SK-N-SH (cell line): Measurements from ENCODE around the gene CD33. TPM values are rescaled to one million over a fixed set of nuclear protein-coding genes. Genes with fewer than 3 reads are reported as not detected.

Experiments used
- CTCF ChIA-PET: fragments of 300-600, 350-600 bp; formaldehyde crosslinking; extraction: SDS; loops from one replicate; lab custom pipeline; 2021; lab: Yijun Ruan, JAX
- POLR2A ChIA-PET: fragments of 350-600 bp; sonication (Branson Sonifier 250); formaldehyde crosslinking; extraction: SDS; loops from one replicate; lab custom pipeline; 2020; ENCODE audit warnings: antibody characterized with exemption, inconsistent platforms; lab: Yijun Ruan, JAX
- DNase-seq: peaks from one replicate; pipeline ENCODE4 v3.0.0; 2012
- H2AFZ ChIP-seq: fragments of 200-600 bp; sonication (generic); 2 replicates; pipeline ENCODE4 v1.8.1; 2016; ENCODE audit warnings: antibody characterized with exemption, mild to moderate bottlenecking, low read depth
- H3F3A ChIP-seq: fragments of 200-600 bp; sonication (generic); replicated peaks from 2 replicates; pipeline ENCODE3; 2016; ENCODE audit warnings: antibody characterized with exemption, mild to moderate bottlenecking; ENCODE audit not compliant: insufficient read depth
- H3K27ac ChIP-seq, 2 experiments: fragments of 200-500 bp in 1 of 2; fragments of 200-600 bp in 1 of 2; sonication (Bioruptor generic) in 1 of 2; sonication (generic), shearing (Covaris generic) in 1 of 2; 2 replicates each; pipeline versions ENCODE4 v1.5.1 to v1.6.1; 2014 to 2016; ENCODE audit warnings: low read depth in 2 of 2, inconsistent platforms in 1 of 2, low read length in 1 of 2, mild to moderate bottlenecking in 1 of 2, mixed read lengths in 1 of 2
- H3K27me3 ChIP-seq: fragments of 200-600 bp; sonication (generic), shearing (Covaris generic); 2 replicates; pipeline ENCODE4 v1.6.1; 2016; ENCODE audit warnings: mixed run types; ENCODE audit not compliant: insufficient read depth
- H3K36me3 ChIP-seq, 2 experiments: fragments of 200-500 bp in 1 of 2; fragments of 200-600 bp in 1 of 2; sonication (Bioruptor generic) in 1 of 2; sonication (generic) in 1 of 2; replicated peaks in 1 of 2; 2 replicates each; pipeline versions ENCODE3 to v1.5.1; 2014 to 2016; ENCODE audit warnings: low read length in 1 of 2, mild to moderate bottlenecking in 1 of 2; ENCODE audit not compliant: insufficient read depth in 2 of 2, control insufficient read depth in 1 of 2
- H3K4me1 ChIP-seq, 2 experiments: fragments of 200-500 bp in 1 of 2; fragments of 200-600 bp in 1 of 2; sonication (Bioruptor generic) in 1 of 2; sonication (generic), shearing (Covaris generic) in 1 of 2; 2 replicates each; pipeline versions ENCODE4 v1.5.1 to v1.6.1; 2014 to 2016; ENCODE audit warnings: low read depth in 1 of 2, low read length in 1 of 2, mixed run types in 1 of 2; ENCODE audit not compliant: insufficient read depth in 2 of 2, control insufficient read depth in 1 of 2
- H3K4me2 ChIP-seq: fragments of 200-600 bp; sonication (generic), shearing (Covaris generic); 2 replicates; pipeline ENCODE4 v1.6.1; 2017; ENCODE audit warnings: mixed run types
- H3K4me3 ChIP-seq, 2 experiments: fragments of 200-500 bp in 1 of 2; fragments of 200-600 bp in 1 of 2; sonication (Bioruptor generic) in 1 of 2; sonication (generic), shearing (Covaris generic) in 1 of 2; 2 replicates each; pipeline versions ENCODE4 v1.5.1 to v1.8.1; 2014 to 2016; ENCODE audit warnings: low read depth in 2 of 2, inconsistent platforms in 1 of 2, low read length in 1 of 2, mild to moderate bottlenecking in 1 of 2, mixed read lengths in 1 of 2, moderate library complexity in 1 of 2
- H3K79me2 ChIP-seq: fragments of 200-600 bp; sonication (generic); 2 replicates; pipeline ENCODE4 v1.8.1; 2017; ENCODE audit warnings: mild to moderate bottlenecking; ENCODE audit not compliant: insufficient read depth
- H3K9ac ChIP-seq: fragments of 200-600 bp; sonication (generic); 2 replicates; pipeline ENCODE4 v1.6.1; 2017; ENCODE audit warnings: mixed run types
- H3K9me2 ChIP-seq: fragments of 200-600 bp; sonication (generic); 2 replicates; pipeline ENCODE4 v1.6.1; 2017; ENCODE audit warnings: mixed run types
- H3K9me3 ChIP-seq: fragments of 200-600 bp; sonication (generic); 2 replicates; pipeline ENCODE4 v1.6.1; 2017; ENCODE audit warnings: mixed run types, mild to moderate bottlenecking, moderate library complexity
- H4K20me1 ChIP-seq: fragments of 200-600 bp; sonication (generic); 2 replicates; pipeline ENCODE4 v1.6.1; 2017; ENCODE audit warnings: mild to moderate bottlenecking, mixed run types; ENCODE audit not compliant: insufficient read depth
- CTCF ChIP-seq: fragments of 200-600 bp; sonication (generic); IDR thresholded peaks from 2 replicates; pipeline ENCODE4 v1.6.1; 2017; ENCODE audit warnings: antibody characterized with exemption, mild to moderate bottlenecking, moderate library complexity
- EP300 ChIP-seq, 2 experiments: IDR thresholded peaks; 2 replicates each; pipeline versions ENCODE4 v1.4.0 to v1.6.1; 2012; ENCODE audit warnings: borderline replicate concordance in 1 of 2, low read depth in 1 of 2, low read length in 1 of 2
- FOSL2 ChIP-seq: IDR thresholded peaks from 2 replicates; pipeline ENCODE4 v1.4.0; 2012; ENCODE audit warnings: low read depth, mild to moderate bottlenecking, moderate library complexity, borderline replicate concordance
- GABPA ChIP-seq: IDR thresholded peaks from 2 replicates; pipeline ENCODE4 v1.4.0; 2012; ENCODE audit warnings: low read depth, mild to moderate bottlenecking
- MEF2A ChIP-seq: IDR thresholded peaks from 2 replicates; pipeline ENCODE4 v1.4.0; 2012; ENCODE audit warnings: low read depth, borderline replicate concordance
- MXI1 ChIP-seq: IDR thresholded peaks from 2 replicates; pipeline ENCODE4 v1.6.1; 2012; ENCODE audit warnings: mild to moderate bottlenecking, low read depth, low read length, improper control_type of control experiment
- POLR2AphosphoS5 ChIP-seq: IDR thresholded peaks from 2 replicates; pipeline ENCODE4 v1.6.1; 2012; ENCODE audit warnings: low read depth, low read length
- REST ChIP-seq: IDR thresholded peaks from 2 replicates; pipeline ENCODE4 v1.6.1; 2012; ENCODE audit warnings: mild to moderate bottlenecking, low read depth, low read length, moderate library complexity
- SIN3A ChIP-seq: IDR thresholded peaks from 2 replicates; pipeline ENCODE4 v1.6.1; 2012; ENCODE audit warnings: low read depth, mild to moderate bottlenecking, low read length, moderate library complexity, borderline replicate concordance
- SMC3 ChIP-seq: IDR thresholded peaks from 2 replicates; pipeline ENCODE4 v1.6.1; 2012; ENCODE audit warnings: low read depth, low read length, improper control_type of control experiment
- TEAD4 ChIP-seq: IDR thresholded peaks from 2 replicates; pipeline ENCODE4 v1.4.0; 2012; ENCODE audit warnings: mild to moderate bottlenecking, borderline replicate concordance; ENCODE audit not compliant: insufficient read depth
- USF1 ChIP-seq: IDR thresholded peaks from 2 replicates; pipeline ENCODE4 v1.4.0; 2012; ENCODE audit warnings: low read depth, borderline replicate concordance
- YY1 ChIP-seq: IDR thresholded peaks from 2 replicates; pipeline ENCODE4 v1.4.0; 2012; ENCODE audit warnings: low read depth, mild to moderate bottlenecking
- WGBS: methylation state at CpG from one replicate; pipeline ENCODE4 v1.1.6; 2017; ENCODE audit warnings: low lambda C conversion rate; 5-methylcytosine and 5-hydroxymethylcytosine counted together
- polyA plus RNA-seq, 3 experiments: library from polyadenylated mRNA; depleted of rRNA; stranded (reverse); fragments of >200 nt; gene quantifications; 2 replicates each; pipeline ENCODE4 v1.2.3, GENCODE V29; 2012
- TF ChIP-seq, protein P1 (sequence below): IDR thresholded peaks from 2 replicates; pipeline ENCODE4 v1.4.0; 2012; ENCODE audit warnings: low read depth, borderline replicate concordance

The CD33 gene
- polyA plus RNA-seq, 1 of the 3 experiments (the other 2 are of a cell fraction): 0.36 TPM

GRCh38 chr19:51195316-51195586, 29.6 kb upstream of the CD33 start (continued):
- TF ChIP-seq TEAD4 (no peak), CTCF (no peak), MXI1 (no peak), POLR2AphosphoS5 (no peak)

DNA sequence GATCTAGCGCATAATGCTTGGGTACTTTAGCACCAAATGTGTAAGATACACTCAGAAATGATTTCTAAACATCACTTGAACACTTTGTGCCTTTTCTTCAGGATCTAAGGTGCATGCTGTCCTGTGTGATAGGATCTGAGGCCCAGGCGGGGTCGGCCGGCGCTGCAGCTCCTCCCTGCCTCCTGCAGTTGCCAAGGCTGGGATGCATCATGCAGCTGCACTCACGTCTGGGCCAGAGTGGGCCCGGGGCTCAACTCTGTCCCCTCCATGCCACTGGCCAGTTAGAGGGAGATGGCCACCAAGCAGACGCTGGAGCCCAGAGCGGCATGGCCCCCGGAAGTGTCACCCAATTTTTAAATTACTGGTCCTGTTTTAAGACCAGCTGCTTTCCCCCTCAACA, 29.3 kb upstream of the CD33 start:
- Histone ChIP-seq H4K20me1 (no peaks in the 10 kb centered on the region), H3K9me3 (no peaks in the 10 kb centered on the region), H3K27ac (no peak overlapping the region), H3K27me3 (peaks cover 88% of the 10 kb centered on the region), H3K79me2 (no peaks in the 10 kb centered on the region), H2AFZ (no peak overlapping the region), H3K36me3 (no peaks in the 10 kb centered on the region), H3K4me1 (no peaks in the 10 kb centered on the region), H3K9me2 (no peaks in the 10 kb centered on the region), H3F3A (no peaks in the 10 kb centered on the region), H3K4me2 (no peak overlapping the region), H3K9ac (no peak overlapping the region), H3K4me3 (no peak overlapping the region)
- WGBS: 33% methylated on average over 10 of the region's 10 CpGs
- TF ChIP-seq GABPA: no peak
- no peak for TF ChIP-seq MEF2A
- no peak for TF ChIP-seq SMC3
- TF ChIP-seq REST: no peak
- TF ChIP-seq YY1: no peak
- no peak for TF ChIP-seq USF1
- POLR2A ChIA-PET: no interaction called here
- CTCF ChIA-PET: no interaction called here
- no peak for DNase-seq

DNA sequence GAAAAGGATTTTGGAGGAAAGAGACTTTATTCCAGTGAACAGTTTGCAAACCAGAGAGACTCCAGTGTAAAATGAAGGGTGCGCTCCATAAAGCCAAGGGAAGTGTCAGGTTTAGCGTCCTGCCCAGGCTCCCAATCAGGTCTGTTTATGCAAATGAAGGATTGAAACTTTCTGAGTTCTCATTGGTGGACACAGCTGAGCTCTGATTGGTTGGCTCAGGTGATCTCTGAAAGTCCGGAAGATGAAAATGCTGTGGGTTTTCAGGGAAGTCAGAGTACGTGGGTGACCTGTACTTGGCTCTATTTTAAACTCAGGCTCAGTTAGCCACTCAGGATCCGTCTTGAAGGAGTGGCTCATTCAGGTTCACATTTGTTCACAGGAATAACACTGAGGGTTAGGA, 28.7 kb upstream of the CD33 start:
- Histone ChIP-seq H3K9me3 (no peaks in the 10 kb centered on the region), H3K79me2 (no peaks in the 10 kb centered on the region), H4K20me1 (no peaks in the 10 kb centered on the region), H3K4me1 (no peaks in the 10 kb centered on the region), H3K9me2 (no peaks in the 10 kb centered on the region), H3K9ac (no peak overlapping the region), H3K27me3 (peaks cover 89% of the 10 kb centered on the region), H3K4me3 (no peak overlapping the region), H3K4me2 (no peak overlapping the region)
- 14% methylated on average over 5 of the region's 5 CpGs for WGBS
- no peak for TF ChIP-seq POLR2AphosphoS5
- TF ChIP-seq, protein P1, sequence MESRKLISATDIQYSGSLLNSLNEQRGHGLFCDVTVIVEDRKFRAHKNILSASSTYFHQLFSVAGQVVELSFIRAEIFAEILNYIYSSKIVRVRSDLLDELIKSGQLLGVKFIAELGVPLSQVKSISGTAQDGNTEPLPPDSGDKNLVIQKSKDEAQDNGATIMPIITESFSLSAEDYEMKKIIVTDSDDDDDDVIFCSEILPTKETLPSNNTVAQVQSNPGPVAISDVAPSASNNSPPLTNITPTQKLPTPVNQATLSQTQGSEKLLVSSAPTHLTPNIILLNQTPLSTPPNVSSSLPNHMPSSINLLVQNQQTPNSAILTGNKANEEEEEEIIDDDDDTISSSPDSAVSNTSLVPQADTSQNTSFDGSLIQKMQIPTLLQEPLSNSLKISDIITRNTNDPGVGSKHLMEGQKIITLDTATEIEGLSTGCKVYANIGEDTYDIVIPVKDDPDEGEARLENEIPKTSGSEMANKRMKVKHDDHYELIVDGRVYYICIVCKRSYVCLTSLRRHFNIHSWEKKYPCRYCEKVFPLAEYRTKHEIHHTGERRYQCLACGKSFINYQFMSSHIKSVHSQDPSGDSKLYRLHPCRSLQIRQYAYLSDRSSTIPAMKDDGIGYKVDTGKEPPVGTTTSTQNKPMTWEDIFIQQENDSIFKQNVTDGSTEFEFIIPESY: no peak
- no peak for TF ChIP-seq SIN3A
- no peak for TF ChIP-seq FOSL2
- TF ChIP-seq EP300 (IDR thresholded peaks at IDR 0.05; ENCODE audit: borderline replicate concordance in 1 of 2, low read depth in 1 of 2, low read length in 1 of 2): no peak
- TF ChIP-seq, all 33 proteins: peak for 0
- ChIA-PET CTCF (no interaction called here), POLR2A (no interaction called here)
- Histone ChIP-seq H2AFZ (no peak overlapping the region), H3K27ac (no peak overlapping the region), H3K36me3 (no peaks in the 10 kb centered on the region), H3F3A (no peaks in the 10 kb centered on the region)
- no peak for DNase-seq
